Measurements from ENCODE around the gene CDKAL1.

Gene CDKAL1

DNA sequence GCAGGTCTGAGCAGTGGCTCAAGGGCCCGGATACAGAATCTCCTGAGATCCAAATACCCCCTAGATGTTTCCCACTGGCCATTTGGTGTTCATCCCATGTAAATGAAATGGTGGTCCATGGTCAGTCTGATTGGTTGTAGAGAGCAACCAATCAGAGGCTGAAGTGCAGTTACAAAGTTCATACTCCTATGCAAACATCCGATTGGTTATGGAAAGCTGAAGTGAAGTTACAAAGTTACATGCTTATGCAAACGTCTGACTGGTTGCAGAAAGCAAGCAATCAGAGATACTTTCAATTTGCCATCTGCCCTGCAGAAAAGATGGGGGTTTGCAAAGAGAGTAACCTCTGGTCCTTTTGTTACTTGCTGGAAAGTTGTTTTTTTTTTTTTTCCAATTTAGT, 313.6 kb downstream of the CDKAL1 start:
- H3K4me3 ChIP-seq (ENCODE audit: low read depth in 1 of 2, low read length in 2 of 2), result no peak overlapping the region
- H3K4me1 ChIP-seq (ENCODE audit: control insufficient read depth in 1 of 2, insufficient read depth in 2 of 2, low read length in 2 of 2), result no peaks in the 10 kb centered on the region
- no peaks in the 10 kb centered on the region for H3K9me3 ChIP-seq (ENCODE audit: control insufficient read depth in 1 of 2, low read length in 2 of 2)
- no peak overlapping the region for H3K27ac ChIP-seq (ENCODE audit: low read depth, low read length)
- H3K27me3 ChIP-seq (ENCODE audit: control insufficient read depth in 1 of 2, insufficient read depth in 2 of 2, low read length in 2 of 2), result no peaks in the 10 kb centered on the region
- no peaks in the 10 kb centered on the region for H3K36me3 ChIP-seq (ENCODE audit: control insufficient read depth in 1 of 2, insufficient read depth in 2 of 2, low read length in 2 of 2)
- no peak overlapping the region for H3K9ac ChIP-seq (ENCODE audit: low read depth in 1 of 2, low read length in 2 of 2)

DNA sequence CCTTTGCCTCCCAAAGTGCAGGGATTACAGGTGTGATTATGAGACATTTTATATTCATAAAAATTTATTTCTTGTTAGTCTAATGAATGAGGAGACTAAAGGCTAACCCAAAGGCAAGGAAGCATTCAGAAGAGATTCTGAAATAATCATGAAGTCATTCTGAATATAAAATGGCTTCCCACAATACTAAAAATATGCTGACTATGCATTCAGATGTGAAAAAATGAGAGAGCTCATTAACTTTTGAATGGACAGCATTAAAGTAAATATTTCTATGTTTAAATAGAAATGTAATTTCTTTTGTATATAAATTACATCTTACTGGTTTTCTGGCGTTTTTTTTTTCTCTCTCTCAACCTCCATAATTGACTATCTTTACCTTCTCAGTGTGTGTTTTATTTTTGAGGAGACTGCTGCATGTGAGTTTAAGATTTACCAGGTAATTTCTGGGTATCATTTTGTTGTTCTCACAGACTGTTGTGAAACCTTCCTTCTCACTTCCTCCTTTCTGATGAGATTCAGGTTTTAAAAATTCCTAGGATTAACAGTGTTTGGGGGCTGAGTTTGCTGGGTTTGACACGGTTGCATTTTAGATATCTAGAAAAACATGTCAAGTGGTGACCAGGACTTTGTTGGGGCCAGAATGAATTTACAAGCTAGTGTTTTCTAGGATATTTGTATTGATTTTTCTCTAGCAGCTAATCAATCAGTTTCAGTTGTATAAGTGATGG, 316.6 kb downstream of the CDKAL1 start:
- Histone ChIP-seq H3K27me3 (ENCODE audit: control insufficient read depth in 1 of 2, insufficient read depth in 2 of 2, low read length in 2 of 2) (no peaks in the 10 kb centered on the region), H3K27ac (ENCODE audit: low read depth, low read length) (no peak overlapping the region), H3K4me3 (ENCODE audit: low read depth in 1 of 2, low read length in 2 of 2) (no peak overlapping the region), H3K36me3 (ENCODE audit: control insufficient read depth in 1 of 2, insufficient read depth in 2 of 2, low read length in 2 of 2) (no peaks in the 10 kb centered on the region), H3K4me1 (ENCODE audit: control insufficient read depth in 1 of 2, insufficient read depth in 2 of 2, low read length in 2 of 2) (no peaks in the 10 kb centered on the region), H3K9ac (ENCODE audit: low read depth in 1 of 2, low read length in 2 of 2) (no peak overlapping the region), H3K9me3 (ENCODE audit: control insufficient read depth in 1 of 2, low read length in 2 of 2) (no peaks in the 10 kb centered on the region)

DNA sequence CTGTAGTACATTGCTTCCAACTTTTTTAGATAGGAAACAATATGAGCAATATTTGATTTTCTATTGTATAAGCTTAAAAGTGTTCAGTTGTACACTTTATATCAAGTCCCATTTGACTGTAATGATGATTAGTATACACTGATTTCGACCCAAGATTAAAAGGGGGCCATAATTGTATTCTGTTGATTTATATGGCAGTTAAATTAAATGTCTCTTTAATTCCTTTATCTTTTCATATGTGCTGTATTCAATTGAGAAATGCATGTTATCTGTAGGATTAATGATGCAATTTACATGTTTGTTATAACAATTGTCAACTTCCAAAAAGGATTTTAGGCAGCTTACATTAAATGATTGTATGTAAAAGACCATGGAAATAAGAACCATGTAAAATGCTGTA, 317.5 kb downstream of the CDKAL1 start:
- Histone ChIP-seq H3K9ac (ENCODE audit: low read depth in 1 of 2, low read length in 2 of 2) (no peak overlapping the region), H3K4me1 (ENCODE audit: control insufficient read depth in 1 of 2, insufficient read depth in 2 of 2, low read length in 2 of 2) (no peaks in the 10 kb centered on the region), H3K27me3 (ENCODE audit: control insufficient read depth in 1 of 2, insufficient read depth in 2 of 2, low read length in 2 of 2) (no peaks in the 10 kb centered on the region), H3K27ac (ENCODE audit: low read depth, low read length) (no peak overlapping the region), H3K9me3 (ENCODE audit: control insufficient read depth in 1 of 2, low read length in 2 of 2) (no peaks in the 10 kb centered on the region), H3K4me3 (ENCODE audit: low read depth in 1 of 2, low read length in 2 of 2) (no peak overlapping the region), H3K36me3 (ENCODE audit: control insufficient read depth in 1 of 2, insufficient read depth in 2 of 2, low read length in 2 of 2) (no peaks in the 10 kb centered on the region)

DNA sequence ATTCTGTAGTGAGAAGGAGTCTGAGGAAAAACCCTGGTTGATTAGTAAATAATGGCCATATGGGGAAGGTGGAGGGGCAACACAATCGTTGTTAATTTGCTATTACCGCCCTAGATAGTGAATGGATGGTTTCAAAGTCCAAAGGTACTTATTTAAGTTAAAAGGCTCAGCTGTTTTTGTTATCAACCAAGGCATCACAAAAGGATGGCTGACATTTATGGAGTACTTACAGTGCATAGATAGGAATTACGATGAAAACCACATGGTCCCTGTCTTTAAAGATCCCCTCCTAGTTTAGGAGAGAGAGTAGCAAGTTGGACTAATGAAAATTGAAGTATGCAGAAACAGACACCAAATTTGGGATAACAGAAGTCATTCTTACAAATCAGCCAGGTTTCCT, 319.6 kb downstream of the CDKAL1 start:
- Histone ChIP-seq H3K9ac (ENCODE audit: low read depth in 1 of 2, low read length in 2 of 2) (no peak overlapping the region), H3K9me3 (ENCODE audit: control insufficient read depth in 1 of 2, low read length in 2 of 2) (no peaks in the 10 kb centered on the region), H3K4me1 (ENCODE audit: control insufficient read depth in 1 of 2, insufficient read depth in 2 of 2, low read length in 2 of 2) (no peaks in the 10 kb centered on the region), H3K27ac (ENCODE audit: low read depth, low read length) (no peak overlapping the region), H3K36me3 (ENCODE audit: control insufficient read depth in 1 of 2, insufficient read depth in 2 of 2, low read length in 2 of 2) (no peaks in the 10 kb centered on the region), H3K4me3 (ENCODE audit: low read depth in 1 of 2, low read length in 2 of 2) (no peak overlapping the region), H3K27me3 (ENCODE audit: control insufficient read depth in 1 of 2, insufficient read depth in 2 of 2, low read length in 2 of 2) (no peaks in the 10 kb centered on the region)

DNA sequence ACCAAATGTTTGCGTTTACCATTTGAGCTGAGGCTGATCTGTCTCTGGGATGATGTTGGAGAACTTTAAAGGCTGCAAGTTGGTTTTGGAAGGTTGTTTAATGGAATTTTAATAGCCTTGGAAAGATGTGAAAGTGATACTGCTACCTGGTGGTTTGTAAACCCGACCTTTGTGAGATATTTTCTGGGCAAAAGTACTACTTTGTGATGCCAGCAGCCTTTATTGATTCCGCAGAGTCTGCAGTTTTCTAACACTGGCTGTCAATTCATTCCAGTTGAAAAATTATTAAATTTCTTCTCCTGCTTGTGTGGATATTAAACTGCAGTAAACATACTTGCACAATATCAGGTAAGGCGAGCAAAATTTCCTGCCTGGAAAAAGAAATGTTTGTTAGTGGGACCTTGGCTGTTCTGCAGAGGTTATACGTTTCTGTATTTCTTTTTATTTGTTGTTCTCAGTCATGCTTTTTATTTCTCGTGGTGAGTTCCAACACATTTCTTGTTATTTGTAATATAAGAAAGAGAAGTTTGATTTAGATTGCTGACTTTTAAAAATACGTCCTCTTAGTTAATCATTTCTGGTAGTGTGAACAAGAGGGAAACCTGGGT, 322.5 kb downstream of the CDKAL1 start:
- H3K4me3 ChIP-seq (ENCODE audit: low read depth in 1 of 2, low read length in 2 of 2), result no peak overlapping the region
- H3K36me3 ChIP-seq (ENCODE audit: control insufficient read depth in 1 of 2, insufficient read depth in 2 of 2, low read length in 2 of 2), result no peaks in the 10 kb centered on the region
- H3K27ac ChIP-seq (ENCODE audit: low read depth, low read length), result no peak overlapping the region
- H3K9ac ChIP-seq (ENCODE audit: low read depth in 1 of 2, low read length in 2 of 2), result no peak overlapping the region
- H3K9me3 ChIP-seq (ENCODE audit: control insufficient read depth in 1 of 2, low read length in 2 of 2), result no peaks in the 10 kb centered on the region
- no peaks in the 10 kb centered on the region for H3K27me3 ChIP-seq (ENCODE audit: control insufficient read depth in 1 of 2, insufficient read depth in 2 of 2, low read length in 2 of 2)
- no peaks in the 10 kb centered on the region for H3K4me1 ChIP-seq (ENCODE audit: control insufficient read depth in 1 of 2, insufficient read depth in 2 of 2, low read length in 2 of 2)

DNA sequence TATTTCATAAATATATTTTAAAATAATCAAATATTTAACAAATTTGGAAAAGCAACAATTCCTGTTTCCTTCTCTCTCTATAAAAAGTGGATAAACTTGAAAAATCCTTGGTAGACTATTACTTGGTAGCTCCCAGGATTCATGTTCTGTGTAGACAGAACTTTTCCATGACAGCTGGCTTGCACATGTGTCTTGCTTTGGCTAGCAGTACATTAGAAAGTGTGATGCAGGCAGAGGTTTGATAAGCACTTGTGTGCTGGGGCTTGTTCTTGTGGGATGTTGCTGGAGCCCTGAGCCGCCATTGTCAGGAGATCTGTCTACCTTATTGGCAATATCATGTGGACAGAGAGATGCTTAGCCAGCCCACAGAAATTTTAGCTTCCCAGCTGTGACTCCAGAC, 327.2 kb downstream of the CDKAL1 start:
- Histone ChIP-seq H3K27ac (ENCODE audit: low read depth, low read length) (no peak overlapping the region), H3K9ac (ENCODE audit: low read depth in 1 of 2, low read length in 2 of 2) (no peak overlapping the region), H3K27me3 (ENCODE audit: control insufficient read depth in 1 of 2, insufficient read depth in 2 of 2, low read length in 2 of 2) (no peaks in the 10 kb centered on the region), H3K4me3 (ENCODE audit: low read depth in 1 of 2, low read length in 2 of 2) (no peak overlapping the region), H3K36me3 (ENCODE audit: control insufficient read depth in 1 of 2, insufficient read depth in 2 of 2, low read length in 2 of 2) (no peaks in the 10 kb centered on the region), H3K9me3 (ENCODE audit: control insufficient read depth in 1 of 2, low read length in 2 of 2) (no peaks in the 10 kb centered on the region), H3K4me1 (ENCODE audit: control insufficient read depth in 1 of 2, insufficient read depth in 2 of 2, low read length in 2 of 2) (no peaks in the 10 kb centered on the region)

DNA sequence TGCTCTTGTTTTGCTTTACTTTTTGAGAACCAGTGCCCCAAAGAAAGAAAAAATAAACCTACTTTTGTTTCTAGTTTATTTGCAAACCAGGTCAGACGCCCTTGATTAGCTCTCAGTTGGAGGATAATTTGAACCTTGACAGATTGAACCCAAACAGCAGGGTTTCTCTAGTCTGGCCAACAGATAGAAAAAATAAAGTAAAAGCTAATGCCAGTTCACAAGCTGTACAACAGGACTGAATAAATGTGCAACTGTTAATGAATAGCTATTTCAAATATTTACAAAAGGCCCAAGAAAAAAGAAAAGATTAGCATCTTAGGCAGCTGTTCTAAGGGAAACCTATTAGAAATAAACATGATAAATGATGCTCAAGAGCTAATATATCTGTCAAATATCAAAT, 331.8 kb downstream of the CDKAL1 start:
- H3K4me3 ChIP-seq (ENCODE audit: low read depth in 1 of 2, low read length in 2 of 2), result no peak overlapping the region
- no peaks in the 10 kb centered on the region for H3K9me3 ChIP-seq (ENCODE audit: control insufficient read depth in 1 of 2, low read length in 2 of 2)
- no peak overlapping the region for H3K9ac ChIP-seq (ENCODE audit: low read depth in 1 of 2, low read length in 2 of 2)
- no peaks in the 10 kb centered on the region for H3K36me3 ChIP-seq (ENCODE audit: control insufficient read depth in 1 of 2, insufficient read depth in 2 of 2, low read length in 2 of 2)
- H3K27me3 ChIP-seq (ENCODE audit: control insufficient read depth in 1 of 2, insufficient read depth in 2 of 2, low read length in 2 of 2), result no peaks in the 10 kb centered on the region
- H3K27ac ChIP-seq (ENCODE audit: low read depth, low read length), result no peak overlapping the region
- no peaks in the 10 kb centered on the region for H3K4me1 ChIP-seq (ENCODE audit: control insufficient read depth in 1 of 2, insufficient read depth in 2 of 2, low read length in 2 of 2)

DNA sequence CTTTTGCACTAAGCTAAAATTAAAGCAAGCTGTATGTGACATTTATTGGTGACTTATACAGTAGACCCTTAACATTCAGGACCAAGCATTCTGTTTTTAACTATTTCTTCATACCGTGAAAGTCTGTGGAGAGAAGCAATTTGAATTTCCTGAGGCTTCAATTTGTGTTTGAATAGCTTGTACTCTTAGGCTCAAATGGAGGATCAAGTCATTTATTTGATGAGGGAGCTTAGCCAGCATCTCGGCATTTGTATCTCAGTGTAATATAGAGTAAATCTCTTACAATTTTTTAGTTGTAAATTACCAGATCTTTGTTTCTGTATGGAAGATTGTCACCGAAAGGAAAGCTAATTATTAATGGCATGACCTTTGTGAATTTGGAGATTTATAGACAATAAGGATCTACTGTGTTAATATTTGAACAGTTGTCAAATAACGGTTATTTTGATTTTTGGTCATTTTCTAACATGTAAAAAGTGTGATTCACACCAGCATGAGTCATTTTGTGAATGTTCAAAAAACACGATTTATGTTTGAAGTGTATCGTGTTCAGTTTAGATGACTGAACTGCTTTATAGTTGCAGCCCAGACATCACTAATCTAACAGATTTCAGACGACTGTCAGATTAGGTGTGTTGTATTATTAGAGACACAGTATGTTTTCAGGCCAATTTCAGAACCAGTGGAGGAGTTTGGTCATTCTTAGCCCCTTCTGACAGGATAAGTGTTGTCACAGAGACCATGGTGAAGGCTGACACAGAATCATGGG, 332.9 kb downstream of the CDKAL1 start:
- H3K36me3 ChIP-seq (ENCODE audit: control insufficient read depth in 1 of 2, insufficient read depth in 2 of 2, low read length in 2 of 2), result no peaks in the 10 kb centered on the region

DNA sequence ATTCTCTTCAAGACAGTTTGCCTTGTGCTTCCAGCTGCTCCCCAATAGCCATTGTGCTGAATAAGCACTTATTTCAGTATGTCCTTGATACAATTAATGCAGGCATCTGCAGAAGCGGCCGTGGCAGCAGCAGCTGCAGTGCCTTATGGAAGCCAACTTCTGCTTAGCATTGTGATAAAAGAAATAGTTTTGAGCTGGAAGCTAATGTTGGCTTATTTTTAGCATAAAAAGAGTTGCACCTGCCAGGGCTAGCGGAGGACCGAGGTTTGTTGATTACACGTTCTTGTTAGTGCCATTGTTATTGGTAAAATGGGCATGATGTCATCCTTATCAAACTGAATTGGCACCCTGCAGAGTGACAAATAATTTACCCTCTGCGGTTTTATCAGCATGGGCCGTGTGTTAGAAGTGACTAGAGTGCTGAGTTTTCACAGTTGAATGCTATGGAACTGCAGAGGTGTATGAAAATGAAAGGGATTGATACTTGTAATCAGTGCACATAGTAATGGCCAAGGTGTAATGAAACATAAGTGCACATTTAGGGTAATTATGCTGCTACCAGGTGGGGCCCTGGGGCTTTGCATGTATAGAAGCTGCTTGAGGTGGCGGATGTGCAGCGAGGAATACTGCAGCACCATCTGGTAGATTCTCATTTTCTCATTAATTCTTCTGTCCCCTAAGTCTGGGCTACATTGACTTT, 334.3 kb downstream of the CDKAL1 start:
- Histone ChIP-seq H3K9ac (ENCODE audit: low read depth in 1 of 2, low read length in 2 of 2) (no peak overlapping the region), H3K9me3 (ENCODE audit: control insufficient read depth in 1 of 2, low read length in 2 of 2) (no peaks in the 10 kb centered on the region), H3K36me3 (ENCODE audit: control insufficient read depth in 1 of 2, insufficient read depth in 2 of 2, low read length in 2 of 2) (no peaks in the 10 kb centered on the region), H3K4me3 (ENCODE audit: low read depth in 1 of 2, low read length in 2 of 2) (no peak overlapping the region), H3K4me1 (ENCODE audit: control insufficient read depth in 1 of 2, insufficient read depth in 2 of 2, low read length in 2 of 2) (no peaks in the 10 kb centered on the region), H3K27me3 (ENCODE audit: control insufficient read depth in 1 of 2, insufficient read depth in 2 of 2, low read length in 2 of 2) (no peaks in the 10 kb centered on the region), H3K27ac (ENCODE audit: low read depth, low read length) (no peak overlapping the region)

More for the DNA sequence above, 332.9 kb downstream of the CDKAL1 start:
- Histone ChIP-seq H3K4me3 (ENCODE audit: low read depth in 1 of 2, low read length in 2 of 2) (no peak overlapping the region), H3K4me1 (ENCODE audit: control insufficient read depth in 1 of 2, insufficient read depth in 2 of 2, low read length in 2 of 2) (no peaks in the 10 kb centered on the region), H3K27me3 (ENCODE audit: control insufficient read depth in 1 of 2, insufficient read depth in 2 of 2, low read length in 2 of 2) (no peaks in the 10 kb centered on the region), H3K9ac (ENCODE audit: low read depth in 1 of 2, low read length in 2 of 2) (no peak overlapping the region), H3K9me3 (ENCODE audit: control insufficient read depth in 1 of 2, low read length in 2 of 2) (no peaks in the 10 kb centered on the region), H3K27ac (ENCODE audit: low read depth, low read length) (no peak overlapping the region)

DNA sequence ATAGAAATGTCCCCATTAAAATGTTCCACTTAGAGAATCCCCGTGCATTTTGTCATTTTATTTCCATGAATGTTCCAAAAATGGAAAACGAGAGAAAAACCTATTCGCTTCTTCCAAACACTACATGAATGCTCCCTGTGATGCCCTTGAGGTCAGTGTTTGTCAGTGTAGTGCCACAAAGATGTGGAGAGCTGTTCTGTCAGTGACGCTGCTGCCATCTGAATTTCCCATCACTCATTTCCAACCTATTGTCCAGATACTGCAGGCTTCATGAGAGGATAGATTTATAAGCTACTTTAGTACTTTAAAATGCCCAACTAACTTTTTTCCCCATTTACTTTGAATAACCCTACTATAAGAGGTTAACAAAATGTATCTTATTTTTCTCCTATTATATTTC, 335.8 kb downstream of the CDKAL1 start:
- Histone ChIP-seq H3K27me3 (ENCODE audit: control insufficient read depth in 1 of 2, insufficient read depth in 2 of 2, low read length in 2 of 2) (no peaks in the 10 kb centered on the region), H3K9me3 (ENCODE audit: control insufficient read depth in 1 of 2, low read length in 2 of 2) (no peaks in the 10 kb centered on the region), H3K9ac (ENCODE audit: low read depth in 1 of 2, low read length in 2 of 2) (no peak overlapping the region), H3K4me1 (ENCODE audit: control insufficient read depth in 1 of 2, insufficient read depth in 2 of 2, low read length in 2 of 2) (no peaks in the 10 kb centered on the region), H3K4me3 (ENCODE audit: low read depth in 1 of 2, low read length in 2 of 2) (no peak overlapping the region), H3K36me3 (ENCODE audit: control insufficient read depth in 1 of 2, insufficient read depth in 2 of 2, low read length in 2 of 2) (no peaks in the 10 kb centered on the region), H3K27ac (ENCODE audit: low read depth, low read length) (no peak overlapping the region)
